Measurements from ENCODE around the gene HDAC4. TPM values are rescaled to one million over a fixed set of nuclear protein-coding genes. Genes with fewer than 3 reads are reported as not detected.

The HDAC4 gene
- total and polyA plus RNA-seq, 2 of the 8 experiments (the other 6 are each of a cell fraction or from before 2014, with no cell fraction given), result 15.4 to 31.5 TPM

DNA sequence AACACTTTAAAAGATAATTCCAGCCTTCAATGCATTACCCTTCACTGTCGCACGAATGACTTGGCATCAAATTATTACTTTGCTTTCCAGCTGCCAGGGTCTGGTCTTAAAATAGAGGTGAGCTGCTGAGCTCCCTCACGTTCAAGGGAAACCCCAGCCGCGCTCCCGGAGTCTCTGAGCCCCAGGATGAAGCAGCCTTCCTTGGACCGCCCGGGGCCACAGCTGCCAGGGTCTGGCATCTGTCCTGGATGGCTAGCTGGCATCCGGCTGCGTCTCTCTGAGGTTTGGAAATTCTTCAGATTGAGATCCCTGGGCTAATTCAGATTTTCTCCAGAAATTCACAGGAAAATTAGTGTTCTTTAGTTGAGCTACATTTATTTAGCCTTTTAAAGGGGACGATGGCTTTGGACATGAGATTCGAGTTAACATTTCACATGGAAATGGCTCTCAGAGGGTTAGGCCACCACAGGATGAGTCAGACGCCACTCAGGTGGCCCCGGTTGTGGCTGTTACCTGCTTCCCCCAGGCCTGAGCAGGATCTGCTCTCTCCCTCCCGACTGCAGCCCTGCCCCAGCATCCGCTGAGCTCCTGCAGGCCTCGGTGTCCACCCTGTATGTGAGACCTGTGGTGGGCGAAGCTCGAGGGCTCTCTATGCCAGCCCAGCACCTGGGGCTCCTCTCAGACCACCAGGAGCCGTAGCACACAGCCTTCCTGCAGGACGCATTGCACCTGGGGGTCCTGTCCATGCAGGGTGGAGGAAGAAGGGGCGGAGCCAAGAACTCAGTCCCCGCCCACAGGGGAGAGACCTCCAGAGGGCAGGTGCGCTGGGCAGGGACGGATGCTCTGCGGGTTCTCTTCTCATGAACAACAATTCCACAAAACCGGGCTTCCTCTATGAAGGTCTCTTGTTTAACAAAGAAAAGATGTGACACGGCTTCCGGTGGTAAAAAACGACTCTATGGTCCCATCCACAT is 297.4 kb downstream of the HDAC4 start:
- Histone ChIP-seq H2AFZ (ENCODE audit: low read length) (no peak overlapping the region), H3K4me3 (ENCODE audit: extremely low read depth in 1 of 4, insufficient read depth in 2 of 4, low read depth in 3 of 4, low read length in 4 of 4) (no peak overlapping the region), H4K91ac (replicated peaks; ENCODE audit: insufficient read length, low read length) (no peak overlapping the region), H4K8ac (ENCODE audit: extremely low read depth, insufficient read depth, low read length) (no peak overlapping the region), H4K5ac (ENCODE audit: insufficient read length, low read depth, low read length) (no peak overlapping the region), H3K36me3 (ENCODE audit: control insufficient read depth in 2 of 4, insufficient read depth in 4 of 4, low read length in 3 of 4) (peaks cover 0 to 5% (median 3%) of the 10 kb centered on the region in 4 experiments; a peak in 6 of 8 replicates), H3K79me2 (ENCODE audit: control insufficient read depth in 1 of 2, insufficient read depth in 2 of 2, low read length in 2 of 2) (no peaks in the 10 kb centered on the region), H2BK120ac (replicated peaks; ENCODE audit: low read depth, low read length) (no peak overlapping the region), H3K79me1 (ENCODE audit: low read depth, low read length) (no peaks in the 10 kb centered on the region), H3K23ac (ENCODE audit: insufficient read length) (no peak overlapping the region), H4K20me1 (replicated peaks in 1 of 2; ENCODE audit: control insufficient read depth in 1 of 2, insufficient read depth in 2 of 2, low read length in 2 of 2) (peaks cover 0 to 3% of the 10 kb centered on the region in 2 experiments), H3K4ac (replicated peaks; ENCODE audit: insufficient read length, low read depth, low read length) (no peak overlapping the region), H3K14ac (ENCODE audit: insufficient read length) (no peak overlapping the region), H3K9ac (replicated peaks in 1 of 4; ENCODE audit: extremely low read depth in 1 of 4, low read depth in 3 of 4, low read length in 3 of 4) (no peak overlapping the region), H3K23me2 (ENCODE audit: low read depth, low read length) (no peaks in the 10 kb centered on the region), H3K4me2 (ENCODE audit: insufficient read depth in 1 of 2, low read depth in 2 of 2, low read length in 2 of 2) (no peak overlapping the region), H3K18ac (ENCODE audit: extremely low read depth, low read length) (no peak overlapping the region), H3K4me1 (replicated peaks in 1 of 4; ENCODE audit: control insufficient read depth in 3 of 4, insufficient read depth in 4 of 4, low read length in 3 of 4) (no peaks in the 10 kb centered on the region), H3K27me3 (replicated peaks in 1 of 4; ENCODE audit: control insufficient read depth in 3 of 4, extremely low read depth in 1 of 4, insufficient read depth in 3 of 4, low read length in 3 of 4) (no peaks in the 10 kb centered on the region), H2AK5ac (ENCODE audit: low read depth, low read length) (no peak overlapping the region), H3K9me3 (ENCODE audit: insufficient read depth in 2 of 2, low read depth in 1 of 2, low read length in 1 of 2) (no peaks in the 10 kb centered on the region), H3K56ac (replicated peaks; ENCODE audit: insufficient read length, low read depth, low read length) (no peak overlapping the region), H2BK5ac (ENCODE audit: low read depth, low read length) (no peak overlapping the region), H2BK20ac (ENCODE audit: low read length) (no peak overlapping the region), H3K27ac (ENCODE audit: low read depth, low read length) (no peak overlapping the region), H2BK15ac (ENCODE audit: low read length) (no peak overlapping the region), H2BK12ac (ENCODE audit: low read depth, low read length) (no peak overlapping the region)
- CTCF ChIA-PET (ENCODE audit: partially characterized antibody), result interaction anchor here (0.7 to 1.3 kb wide), 3 partner anchors 11 to 41 kb away, joined by 3 to 4 read pairs (median 3); no protein-coding TSS in a partner anchor
- POLR2A ChIA-PET (ENCODE audit: partially characterized antibody), result no interaction called here
- peak in 1 of 2 experiments; percentile 60 for DNase-seq (ENCODE audit: low read depth in 1 of 2, low spot score in 2 of 2)
- FAIRE-seq, result no peak
- WGBS, 2 experiments (ENCODE audit: extremely low coverage in 1 of 2, insufficient coverage in 1 of 2, insufficient read length in 1 of 2, insufficient replicate concordance in 2 of 2, low coverage in 1 of 2, low lambda C conversion rate in 2 of 2, missing lambda C conversion rate in 1 of 2), result 89% methylated on average over 30 of the region's 30 CpGs; no CpG with 5 or more reads in 1 of the 2 experiments
- TF ChIP-seq ASH2L (IDR thresholded peaks at IDR 0.05; ENCODE audit: low read length) (no peak), CEBPB (IDR thresholded peaks at IDR 0.05; ENCODE audit: low read depth, low read length) (no peak), KDM1A (IDR thresholded peaks at IDR 0.05; ENCODE audit: borderline replicate concordance, low read length) (no peak), SAP30 (IDR thresholded peaks at IDR 0.05; ENCODE audit: insufficient read depth, insufficient replicate concordance, low read length) (no peak), SRF (IDR thresholded peaks at IDR 0.05; ENCODE audit: low read depth, low read length) (no peak), E2F6 (IDR thresholded peaks at IDR 0.05) (no peak), YY1 (IDR thresholded peaks at IDR 0.05; ENCODE audit: low read depth, low read length) (no peak), SP4 (IDR thresholded peaks at IDR 0.05; ENCODE audit: low read length) (no peak), SIRT6 (IDR thresholded peaks at IDR 0.05; ENCODE audit: low read length) (no peak), GTF2F1 (IDR thresholded peaks at IDR 0.05; ENCODE audit: borderline replicate concordance, low read depth, low read length) (no peak)
- TF ChIP-seq, protein P1, sequence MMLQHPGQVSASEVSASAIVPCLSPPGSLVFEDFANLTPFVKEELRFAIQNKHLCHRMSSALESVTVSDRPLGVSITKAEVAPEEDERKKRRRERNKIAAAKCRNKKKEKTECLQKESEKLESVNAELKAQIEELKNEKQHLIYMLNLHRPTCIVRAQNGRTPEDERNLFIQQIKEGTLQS (IDR thresholded peaks at IDR 0.05; ENCODE audit: insufficient read depth, low read depth, low read length), result no peak

Data from H1 (cell line).